ENCODE measurements around the gene APBA3.

The APBA3 gene

DNA sequence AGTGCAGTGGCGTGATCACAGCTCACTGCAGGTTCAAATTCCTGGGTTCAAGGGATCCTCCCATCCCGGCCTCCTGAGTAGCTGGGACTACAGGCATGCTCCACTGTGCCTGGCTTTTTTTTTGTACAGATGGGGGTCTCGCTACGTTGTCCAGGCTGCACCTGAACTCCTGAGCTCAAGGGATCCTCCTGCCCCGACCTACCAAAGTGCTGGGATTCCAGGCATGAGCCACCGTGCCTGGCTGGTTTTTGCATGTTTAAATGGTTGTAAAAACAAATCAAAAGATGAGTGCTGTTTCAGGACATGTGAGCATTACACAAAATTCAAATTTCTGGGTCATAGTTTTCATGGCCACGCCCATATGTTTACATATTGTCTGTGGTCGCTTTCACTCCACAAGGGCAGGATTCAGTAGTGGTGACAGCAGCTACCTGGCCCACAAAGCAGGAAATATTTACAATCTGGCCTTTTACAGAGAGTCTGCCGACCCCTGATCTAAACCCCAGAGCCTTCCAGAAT, 19.4 kb upstream of the APBA3 start:
- no peak for ATAC-seq
- no peak for TF ChIP-seq BACH2 (CRISPR knock-in tag; IDR thresholded peaks at IDR 0.05; ENCODE audit: borderline replicate concordance)
- no peak for TF ChIP-seq ESRRG (CRISPR knock-in tag; IDR thresholded peaks at IDR 0.05)
- TF ChIP-seq, protein P1, sequence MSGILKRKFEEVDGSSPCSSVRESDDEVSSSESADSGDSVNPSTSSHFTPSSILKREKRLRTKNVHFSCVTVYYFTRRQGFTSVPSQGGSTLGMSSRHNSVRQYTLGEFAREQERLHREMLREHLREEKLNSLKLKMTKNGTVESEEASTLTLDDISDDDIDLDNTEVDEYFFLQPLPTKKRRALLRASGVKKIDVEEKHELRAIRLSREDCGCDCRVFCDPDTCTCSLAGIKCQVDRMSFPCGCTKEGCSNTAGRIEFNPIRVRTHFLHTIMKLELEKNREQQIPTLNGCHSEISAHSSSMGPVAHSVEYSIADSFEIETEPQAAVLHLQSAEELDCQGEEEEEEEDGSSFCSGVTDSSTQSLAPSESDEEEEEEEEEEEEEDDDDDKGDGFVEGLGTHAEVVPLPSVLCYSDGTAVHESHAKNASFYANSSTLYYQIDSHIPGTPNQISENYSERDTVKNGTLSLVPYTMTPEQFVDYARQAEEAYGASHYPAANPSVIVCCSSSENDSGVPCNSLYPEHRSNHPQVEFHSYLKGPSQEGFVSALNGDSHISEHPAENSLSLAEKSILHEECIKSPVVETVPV (CRISPR knock-in tag; IDR thresholded peaks at IDR 0.05): no peak
- no peak for TF ChIP-seq GLIS3 (CRISPR knock-in tag; IDR thresholded peaks at IDR 0.05)
- TF ChIP-seq, protein P2, sequence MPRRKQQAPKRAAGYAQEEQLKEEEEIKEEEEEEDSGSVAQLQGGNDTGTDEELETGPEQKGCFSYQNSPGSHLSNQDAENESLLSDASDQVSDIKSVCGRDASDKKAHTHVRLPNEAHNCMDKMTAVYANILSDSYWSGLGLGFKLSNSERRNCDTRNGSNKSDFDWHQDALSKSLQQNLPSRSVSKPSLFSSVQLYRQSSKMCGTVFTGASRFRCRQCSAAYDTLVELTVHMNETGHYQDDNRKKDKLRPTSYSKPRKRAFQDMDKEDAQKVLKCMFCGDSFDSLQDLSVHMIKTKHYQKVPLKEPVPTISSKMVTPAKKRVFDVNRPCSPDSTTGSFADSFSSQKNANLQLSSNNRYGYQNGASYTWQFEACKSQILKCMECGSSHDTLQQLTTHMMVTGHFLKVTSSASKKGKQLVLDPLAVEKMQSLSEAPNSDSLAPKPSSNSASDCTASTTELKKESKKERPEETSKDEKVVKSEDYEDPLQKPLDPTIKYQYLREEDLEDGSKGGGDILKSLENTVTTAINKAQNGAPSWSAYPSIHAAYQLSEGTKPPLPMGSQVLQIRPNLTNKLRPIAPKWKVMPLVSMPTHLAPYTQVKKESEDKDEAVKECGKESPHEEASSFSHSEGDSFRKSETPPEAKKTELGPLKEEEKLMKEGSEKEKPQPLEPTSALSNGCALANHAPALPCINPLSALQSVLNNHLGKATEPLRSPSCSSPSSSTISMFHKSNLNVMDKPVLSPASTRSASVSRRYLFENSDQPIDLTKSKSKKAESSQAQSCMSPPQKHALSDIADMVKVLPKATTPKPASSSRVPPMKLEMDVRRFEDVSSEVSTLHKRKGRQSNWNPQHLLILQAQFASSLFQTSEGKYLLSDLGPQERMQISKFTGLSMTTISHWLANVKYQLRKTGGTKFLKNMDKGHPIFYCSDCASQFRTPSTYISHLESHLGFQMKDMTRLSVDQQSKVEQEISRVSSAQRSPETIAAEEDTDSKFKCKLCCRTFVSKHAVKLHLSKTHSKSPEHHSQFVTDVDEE (CRISPR knock-in tag; IDR thresholded peaks at IDR 0.05): no peak
- TF ChIP-seq, protein P3, sequence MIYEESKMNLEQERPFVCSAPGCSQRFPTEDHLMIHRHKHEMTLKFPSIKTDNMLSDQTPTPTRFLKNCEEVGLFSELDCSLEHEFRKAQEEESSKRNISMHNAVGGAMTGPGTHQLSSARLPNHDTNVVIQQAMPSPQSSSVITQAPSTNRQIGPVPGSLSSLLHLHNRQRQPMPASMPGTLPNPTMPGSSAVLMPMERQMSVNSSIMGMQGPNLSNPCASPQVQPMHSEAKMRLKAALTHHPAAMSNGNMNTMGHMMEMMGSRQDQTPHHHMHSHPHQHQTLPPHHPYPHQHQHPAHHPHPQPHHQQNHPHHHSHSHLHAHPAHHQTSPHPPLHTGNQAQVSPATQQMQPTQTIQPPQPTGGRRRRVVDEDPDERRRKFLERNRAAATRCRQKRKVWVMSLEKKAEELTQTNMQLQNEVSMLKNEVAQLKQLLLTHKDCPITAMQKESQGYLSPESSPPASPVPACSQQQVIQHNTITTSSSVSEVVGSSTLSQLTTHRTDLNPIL (CRISPR knock-in tag; IDR thresholded peaks at IDR 0.05; ENCODE audit: low read depth): no peak
- no peak for TF ChIP-seq ZNF565 (CRISPR knock-in tag; conservative IDR thresholded peaks at IDR 0.05; ENCODE audit: low read depth)
- no peak for TF ChIP-seq PPARA (CRISPR knock-in tag; IDR thresholded peaks at IDR 0.05; ENCODE audit: borderline replicate concordance)
- TF ChIP-seq ZC3H10 (CRISPR knock-in tag; IDR thresholded peaks at IDR 0.05): no peak
- TF ChIP-seq ARNTL (CRISPR knock-in tag; IDR thresholded peaks at IDR 0.05; ENCODE audit: borderline replicate concordance, low read depth): no peak
- TF ChIP-seq TCF4 (CRISPR knock-in tag; IDR thresholded peaks at IDR 0.05; ENCODE audit: borderline replicate concordance): no peak
- no peak for TF ChIP-seq ZNF70 (CRISPR knock-in tag; IDR thresholded peaks at IDR 0.05)
- TF ChIP-seq ZNF8 (CRISPR knock-in tag; IDR thresholded peaks at IDR 0.05): no peak

DNA sequence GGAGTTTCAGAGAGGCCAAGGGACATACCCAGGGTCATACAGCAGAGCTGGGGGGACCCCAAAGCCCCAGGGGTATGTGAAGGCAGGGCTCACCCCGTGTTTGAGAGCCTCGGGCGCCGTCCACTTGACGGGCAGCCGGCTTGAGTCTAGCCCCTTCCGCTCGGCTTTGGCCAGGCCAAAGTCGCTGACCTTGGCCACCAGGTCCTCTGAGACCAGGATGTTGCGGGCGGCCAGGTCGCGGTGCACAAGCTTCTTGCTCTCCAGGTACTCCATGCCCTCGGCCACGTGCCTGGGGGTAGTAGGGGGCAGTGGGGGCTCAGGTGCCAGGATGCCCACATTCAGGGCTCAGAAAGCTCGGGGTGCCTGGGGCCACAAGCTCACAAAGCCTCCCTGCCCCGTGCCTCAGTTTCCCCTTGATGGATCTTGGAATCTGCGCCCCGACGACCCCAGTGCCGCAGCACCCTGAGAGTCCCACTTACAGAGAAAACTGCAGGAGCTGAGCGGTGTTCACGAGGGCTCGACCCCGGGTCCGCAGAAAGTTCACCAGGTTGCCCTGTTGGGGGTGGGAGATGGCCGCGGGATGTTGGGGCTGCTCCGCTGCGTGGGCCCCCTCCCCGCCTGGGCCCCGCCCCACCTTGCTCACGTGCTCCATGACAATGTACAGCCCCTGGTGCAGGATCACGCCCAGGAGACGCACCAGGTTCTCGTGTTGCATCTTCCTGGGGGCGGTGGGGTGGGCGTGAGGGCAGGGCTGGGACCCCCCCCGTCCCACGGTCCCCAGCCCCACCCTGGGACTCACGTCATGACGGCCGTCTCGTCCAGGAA, 17.6 kb upstream of the APBA3 start:
- ATAC-seq: no peak
- TF ChIP-seq, protein P3 (CRISPR knock-in tag; IDR thresholded peaks at IDR 0.05; ENCODE audit: low read depth): no peak
- TF ChIP-seq ZFP30 (CRISPR knock-in tag; IDR thresholded peaks at IDR 0.05): no peak
- no peak for TF ChIP-seq ISL1 (CRISPR knock-in tag; IDR thresholded peaks at IDR 0.05)
- TF ChIP-seq TCF4 (CRISPR knock-in tag; IDR thresholded peaks at IDR 0.05; ENCODE audit: borderline replicate concordance): no peak
- TF ChIP-seq ZNF70 (CRISPR knock-in tag; IDR thresholded peaks at IDR 0.05): no peak
- TF ChIP-seq OSR1 (CRISPR knock-in tag; IDR thresholded peaks at IDR 0.05): no peak
- no peak for TF ChIP-seq PPARA (CRISPR knock-in tag; IDR thresholded peaks at IDR 0.05; ENCODE audit: borderline replicate concordance)

DNA sequence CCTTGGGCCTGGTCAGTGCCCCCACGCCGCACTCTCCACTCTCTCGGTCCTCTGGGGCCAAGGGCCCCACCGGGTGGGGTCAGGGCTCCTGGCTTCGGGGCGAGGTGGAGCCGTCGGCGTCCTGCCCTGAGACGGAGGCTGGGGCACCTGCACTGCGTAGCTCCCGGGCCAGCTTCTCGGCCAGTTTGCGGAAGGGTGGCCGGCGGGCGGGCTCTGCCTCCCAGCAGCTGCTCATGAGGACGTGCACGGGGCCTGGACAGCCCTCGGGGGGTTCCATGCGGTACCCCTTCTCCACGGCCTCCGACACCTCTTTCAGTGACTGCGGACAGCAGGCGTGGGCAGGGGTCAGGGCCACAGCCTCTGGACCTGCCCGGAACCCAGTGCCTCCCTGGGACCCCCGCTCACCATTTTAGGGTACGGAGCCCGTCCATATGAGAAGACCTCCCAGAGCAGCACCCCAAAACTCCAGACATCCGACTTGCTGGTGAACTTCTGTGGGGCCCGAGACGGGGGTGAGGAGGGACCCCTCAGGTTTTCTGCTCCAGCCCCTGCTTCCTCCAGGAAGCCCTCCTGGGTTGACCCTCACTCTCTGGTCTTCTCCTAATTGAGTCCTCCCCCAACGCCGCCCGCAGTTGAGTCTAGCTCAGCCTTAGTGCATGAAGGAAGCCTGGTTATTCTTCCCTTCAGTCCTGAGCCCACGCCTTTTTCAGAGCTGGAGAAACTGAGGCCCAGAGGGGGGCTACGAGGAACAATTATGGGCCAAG, 16.8 kb upstream of the APBA3 start:
- peak; percentile 16; the same call in 1 of the 3 replicates for ATAC-seq
- TF ChIP-seq ZFP3 (CRISPR knock-in tag; IDR thresholded peaks at IDR 0.05): no peak
- no peak for TF ChIP-seq ISL1 (CRISPR knock-in tag; IDR thresholded peaks at IDR 0.05)
- TF ChIP-seq ZNF565 (CRISPR knock-in tag; conservative IDR thresholded peaks at IDR 0.05; ENCODE audit: low read depth): no peak
- TF ChIP-seq TOX (CRISPR knock-in tag; IDR thresholded peaks at IDR 0.05; ENCODE audit: borderline replicate concordance): no peak
- no peak for TF ChIP-seq ZFP30 (CRISPR knock-in tag; IDR thresholded peaks at IDR 0.05)
- TF ChIP-seq, protein P3 (CRISPR knock-in tag; IDR thresholded peaks at IDR 0.05; ENCODE audit: low read depth): no peak
- TF ChIP-seq PPARA (CRISPR knock-in tag; IDR thresholded peaks at IDR 0.05; ENCODE audit: borderline replicate concordance): no peak
- TF ChIP-seq CSDC2 (CRISPR knock-in tag; IDR thresholded peaks at IDR 0.05): no peak

Data from SK-N-SH treated with all-trans-retinoic acid at 6 μM for 48 hours (cell line).